ENCODE measurements around the gene BATF. TPM values are rescaled to one million over a fixed set of nuclear protein-coding genes. Genes with fewer than 3 reads are reported as not detected.

BATF gene
- total RNA-seq, 1 experiment from 2014 or later: 55.7 TPM

DNA sequence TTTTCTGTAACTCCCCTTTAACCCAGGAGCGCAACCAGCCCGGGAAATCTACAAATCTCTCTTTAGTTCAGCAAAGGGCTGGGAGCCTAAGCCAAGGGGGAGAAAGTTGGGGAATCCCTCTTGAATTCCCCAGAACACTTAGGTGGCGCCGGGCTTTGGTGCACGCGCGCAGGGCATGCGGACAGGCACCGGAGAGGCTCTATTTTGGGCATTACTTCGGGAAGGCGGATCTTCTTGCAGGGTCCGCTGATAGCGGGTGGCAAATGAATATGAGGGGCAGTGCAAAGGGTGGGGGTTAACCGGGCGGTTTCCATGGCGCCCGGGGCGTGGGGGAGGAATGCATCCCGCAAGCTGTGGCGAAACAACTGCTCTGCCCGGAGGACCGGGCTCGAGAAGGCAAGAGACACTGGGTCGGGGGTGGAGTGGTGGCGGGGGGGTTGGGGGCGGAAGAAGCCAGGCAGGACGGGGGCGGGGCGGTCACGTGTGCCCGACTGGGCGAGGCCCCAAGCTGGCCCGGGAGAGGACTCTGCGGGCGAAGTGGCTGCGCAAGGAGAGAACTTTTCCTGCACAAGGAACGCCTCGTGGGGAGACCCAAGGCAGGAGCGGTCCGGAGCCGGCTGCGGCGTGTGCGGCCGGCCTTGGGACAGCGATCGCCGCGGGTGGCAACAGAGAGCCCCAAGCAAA, 56.0 kb downstream of the BATF start, which contains the start of gene FLVCR2:
Gene FLVCR2, plus strand, starts transcription at position 519 of the 684 bp plus-strand sequence. CDS start 353 bp downstream, outside the sequence.
- peak within 1 kb of the TSS; percentile 67 for H3K4me3 ChIP-seq
- H3K27me3 ChIP-seq (ENCODE audit: insufficient read depth, low read depth): no peaks in the 10 kb centered on the region
- H3K27ac ChIP-seq: peak within 1 kb of the TSS; percentile 41
- no peaks in the 10 kb centered on the region for H3K36me3 ChIP-seq (ENCODE audit: low read depth)
- TF ChIP-seq, protein P1, sequence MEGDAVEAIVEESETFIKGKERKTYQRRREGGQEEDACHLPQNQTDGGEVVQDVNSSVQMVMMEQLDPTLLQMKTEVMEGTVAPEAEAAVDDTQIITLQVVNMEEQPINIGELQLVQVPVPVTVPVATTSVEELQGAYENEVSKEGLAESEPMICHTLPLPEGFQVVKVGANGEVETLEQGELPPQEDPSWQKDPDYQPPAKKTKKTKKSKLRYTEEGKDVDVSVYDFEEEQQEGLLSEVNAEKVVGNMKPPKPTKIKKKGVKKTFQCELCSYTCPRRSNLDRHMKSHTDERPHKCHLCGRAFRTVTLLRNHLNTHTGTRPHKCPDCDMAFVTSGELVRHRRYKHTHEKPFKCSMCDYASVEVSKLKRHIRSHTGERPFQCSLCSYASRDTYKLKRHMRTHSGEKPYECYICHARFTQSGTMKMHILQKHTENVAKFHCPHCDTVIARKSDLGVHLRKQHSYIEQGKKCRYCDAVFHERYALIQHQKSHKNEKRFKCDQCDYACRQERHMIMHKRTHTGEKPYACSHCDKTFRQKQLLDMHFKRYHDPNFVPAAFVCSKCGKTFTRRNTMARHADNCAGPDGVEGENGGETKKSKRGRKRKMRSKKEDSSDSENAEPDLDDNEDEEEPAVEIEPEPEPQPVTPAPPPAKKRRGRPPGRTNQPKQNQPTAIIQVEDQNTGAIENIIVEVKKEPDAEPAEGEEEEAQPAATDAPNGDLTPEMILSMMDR (conservative IDR thresholded peaks at IDR 0.05): no peak
- no peak for TF ChIP-seq EZH2 (IDR thresholded peaks at IDR 0.05; ENCODE audit: low read depth)
- H3K4me2 ChIP-seq: peak within 1 kb of the TSS; percentile 91
- intact Hi-C loops (cut with micrococcal nuclease; ENCODE audit: unreplicated experiment): loop anchor here (1.0 to 10.0 kb wide), 7 partner anchors 76 to 1069 kb away; partner anchors contain the start of genes GPATCH2L and NEK9
- no peaks in the 10 kb centered on the region for H3K9me3 ChIP-seq (ENCODE audit: insufficient read depth, low read depth)
- peaks cover 18% of the 10 kb centered on the region; the same call in 1 of the 2 replicates for H3F3A ChIP-seq (ENCODE audit: insufficient read depth, low read depth)
- CTCF ChIA-PET: interaction anchor here (0.6 to 4.8 kb wide), 21 partner anchors 17 to 478 kb away, joined by 3 to 82 read pairs (median 5); partner anchors contain the start of genes ERG28, IFT43, TGFB3 and TTLL5
- peaks cover 30% of the 10 kb centered on the region for H3K4me1 ChIP-seq (replicated peaks; ENCODE audit: insufficient read depth)
- POLR2A ChIA-PET (ENCODE audit: unreplicated experiment): interaction anchor here (0.5 to 0.7 kb wide), 5 partner anchors 27 to 404 kb away, joined by 3 to 7 read pairs (median 5); no protein-coding TSS in a partner anchor
- no peaks in the 10 kb centered on the region for H4K20me1 ChIP-seq (ENCODE audit: insufficient read depth)
- H3K79me2 ChIP-seq (ENCODE audit: low read depth): no peaks in the 10 kb centered on the region
- no peaks in the 10 kb centered on the region for H3K9me2 ChIP-seq (ENCODE audit: insufficient read depth)
- peak; percentile 72 to 92 for DNase-seq
- H2AFZ ChIP-seq: peak within 1 kb of the TSS; percentile 88
- no TSS peak for BruUV-seq (replicated peaks)

- Histone ChIP-seq H3K79me2 (ENCODE audit: low read depth) (no peaks in the 10 kb centered on the region), H3K36me3 (ENCODE audit: low read depth) (no peaks in the 10 kb centered on the region), H3F3A (ENCODE audit: insufficient read depth, low read depth) (peaks cover 18% of the 10 kb centered on the region; the same call in 1 of the 2 replicates), H3K4me2 (peak overlapping the region; percentile 91), H3K9me2 (ENCODE audit: insufficient read depth) (no peaks in the 10 kb centered on the region), H3K4me3 (peak overlapping the region; percentile 67), H3K9me3 (ENCODE audit: insufficient read depth, low read depth) (no peaks in the 10 kb centered on the region), H4K20me1 (ENCODE audit: insufficient read depth) (no peaks in the 10 kb centered on the region), H3K4me1 (replicated peaks; ENCODE audit: insufficient read depth) (peaks cover 30% of the 10 kb centered on the region), H3K27me3 (ENCODE audit: insufficient read depth, low read depth) (no peaks in the 10 kb centered on the region), H3K27ac (peak overlapping the region; percentile 41; the same call in 1 of the 2 replicates), H2AFZ (peak overlapping the region; percentile 88)
- ChIA-PET POLR2A (ENCODE audit: unreplicated experiment) (interaction anchor here (0.5 to 0.7 kb wide), 4 partner anchors 27 to 404 kb away, joined by 3 to 7 read pairs (median 4); no protein-coding TSS in a partner anchor), CTCF (interaction anchor here (0.6 to 4.8 kb wide), 11 partner anchors 8 to 407 kb away, joined by 3 to 82 read pairs (median 5); partner anchors contain the start of genes ERG28, IFT43, TGFB3 and TTLL5)
- intact Hi-C loops (cut with micrococcal nuclease; ENCODE audit: unreplicated experiment): loop anchor here (1.0 to 10.0 kb wide), 7 partner anchors 75 to 1068 kb away; partner anchors contain the start of genes GPATCH2L and NEK9
- DNase-seq: peak in 1 of 2 experiments; percentile 84
- no TSS peak for BruUV-seq (replicated peaks)
- TF ChIP-seq EZH2 (IDR thresholded peaks at IDR 0.05; ENCODE audit: low read depth): no peak
- TF ChIP-seq, protein P1 (conservative IDR thresholded peaks at IDR 0.05): peak; percentile 66
Observed at GRCh38 chr14:75578786-75579337, 56.6 kb downstream of the BATF start.

DNA sequence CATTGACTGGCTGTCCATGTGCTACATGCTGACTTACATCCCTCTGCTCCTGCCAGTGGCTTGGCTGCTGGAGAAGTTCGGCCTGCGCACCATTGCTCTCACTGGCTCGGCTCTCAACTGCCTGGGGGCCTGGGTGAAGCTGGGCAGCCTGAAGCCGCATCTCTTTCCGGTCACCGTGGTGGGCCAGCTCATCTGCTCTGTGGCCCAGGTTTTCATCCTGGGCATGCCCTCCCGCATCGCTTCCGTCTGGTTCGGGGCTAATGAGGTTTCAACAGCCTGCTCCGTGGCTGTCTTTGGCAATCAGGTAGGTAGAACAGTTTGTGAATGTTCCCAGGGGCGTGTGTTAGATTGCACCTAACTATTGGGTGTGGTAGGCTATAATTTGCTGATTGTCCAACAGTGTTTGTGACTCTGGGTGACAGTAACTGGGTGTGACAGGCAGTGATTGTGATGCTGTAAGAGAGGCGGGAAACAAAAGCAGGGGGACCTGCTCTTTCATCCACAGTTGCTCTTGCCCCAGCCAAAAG, 57.1 kb downstream of the BATF start:
- BruUV-seq (replicated peaks): TSS peak; percentile 57
- TF ChIP-seq, protein P1 (conservative IDR thresholded peaks at IDR 0.05): no peak
- TF ChIP-seq EZH2 (IDR thresholded peaks at IDR 0.05; ENCODE audit: low read depth): no peak
- DNase-seq: peak in 1 of 2 experiments; percentile 49
- Histone ChIP-seq H3K4me2 (peak overlapping the region; percentile 91), H3K36me3 (ENCODE audit: low read depth) (no peaks in the 10 kb centered on the region), H4K20me1 (ENCODE audit: insufficient read depth) (no peaks in the 10 kb centered on the region), H3K9me3 (ENCODE audit: insufficient read depth, low read depth) (no peaks in the 10 kb centered on the region), H2AFZ (peak overlapping the region; percentile 88), H3K9me2 (ENCODE audit: insufficient read depth) (no peaks in the 10 kb centered on the region), H3K27me3 (ENCODE audit: insufficient read depth, low read depth) (no peaks in the 10 kb centered on the region), H3K27ac (no peak overlapping the region), H3K79me2 (ENCODE audit: low read depth) (no peaks in the 10 kb centered on the region), H3F3A (ENCODE audit: insufficient read depth, low read depth) (peaks cover 18% of the 10 kb centered on the region; the same call in 1 of the 2 replicates), H3K4me1 (replicated peaks; ENCODE audit: insufficient read depth) (peaks cover 30% of the 10 kb centered on the region), H3K4me3 (peak overlapping the region; percentile 67)
- ChIA-PET CTCF (interaction anchor here (0.6 to 4.8 kb wide), 4 partner anchors 9 to 402 kb away, joined by 3 to 82 read pairs (median 10); partner anchors contain the start of genes ERG28, TGFB3 and TTLL5), POLR2A (ENCODE audit: unreplicated experiment) (interaction anchor here (0.6 kb wide), 1 partner anchor 1208 kb away, joined by 3 read pairs; no protein-coding TSS in a partner anchor)
- intact Hi-C loops (cut with micrococcal nuclease; ENCODE audit: unreplicated experiment): loop anchor here (2.0 to 10.0 kb wide), 6 partner anchors 327 to 1068 kb away; partner anchors contain the start of genes GPATCH2L and NEK9
